ENCODE measurements around the gene PCDHGA9.
"Not testable (repeated sequence)": the region's sequence is repeated elsewhere in the genome, so short reads cannot be mapped to it uniquely, and the experiment has no call there.

Gene PCDHGA9

DNA sequence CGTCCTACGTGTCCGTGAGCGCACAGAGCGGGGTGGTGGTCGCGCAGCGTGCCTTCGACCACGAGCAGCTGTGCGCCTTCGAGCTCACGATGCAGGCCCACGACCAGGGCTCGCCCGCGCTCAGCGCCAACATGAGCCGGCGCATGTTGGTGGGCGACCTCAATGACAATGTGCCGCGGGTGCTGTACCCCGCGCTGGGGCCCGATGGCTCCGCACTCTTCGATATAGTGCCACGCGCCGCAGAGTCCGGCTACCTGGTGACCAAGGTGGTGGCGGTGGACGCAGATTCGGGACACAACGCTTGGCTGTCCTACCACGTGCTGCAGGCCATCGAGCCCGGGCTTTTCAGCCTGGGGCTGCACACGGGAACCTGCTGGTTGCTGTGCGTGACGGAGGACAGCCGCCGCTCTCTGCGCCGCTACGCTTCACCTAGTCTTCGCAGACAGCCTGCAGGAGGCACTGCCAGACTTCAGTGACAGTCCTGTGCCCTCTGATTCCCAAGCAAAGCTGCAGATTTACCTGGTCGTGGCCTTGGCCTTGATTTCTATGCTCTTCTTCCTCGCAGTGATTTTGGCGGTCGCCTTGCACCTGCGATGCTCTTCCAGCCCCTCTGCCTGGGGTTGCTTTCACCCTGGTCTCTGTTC lies 25.3 kb downstream of the PCDHGA9 start:
- in situ Hi-C loops (cut with HindIII; ENCODE audit: low sequenced_read_pairs) = loop anchor here (5.0 kb wide), 1 partner anchor 86 kb away; the partner anchor contains the start of gene PCDHGA3
- DNase-seq (ENCODE audit: low read depth) = no peak
- H3K4me3 ChIP-seq (ENCODE audit: low read depth, low read length) = no peak overlapping the region
- TF ChIP-seq, protein P1, sequence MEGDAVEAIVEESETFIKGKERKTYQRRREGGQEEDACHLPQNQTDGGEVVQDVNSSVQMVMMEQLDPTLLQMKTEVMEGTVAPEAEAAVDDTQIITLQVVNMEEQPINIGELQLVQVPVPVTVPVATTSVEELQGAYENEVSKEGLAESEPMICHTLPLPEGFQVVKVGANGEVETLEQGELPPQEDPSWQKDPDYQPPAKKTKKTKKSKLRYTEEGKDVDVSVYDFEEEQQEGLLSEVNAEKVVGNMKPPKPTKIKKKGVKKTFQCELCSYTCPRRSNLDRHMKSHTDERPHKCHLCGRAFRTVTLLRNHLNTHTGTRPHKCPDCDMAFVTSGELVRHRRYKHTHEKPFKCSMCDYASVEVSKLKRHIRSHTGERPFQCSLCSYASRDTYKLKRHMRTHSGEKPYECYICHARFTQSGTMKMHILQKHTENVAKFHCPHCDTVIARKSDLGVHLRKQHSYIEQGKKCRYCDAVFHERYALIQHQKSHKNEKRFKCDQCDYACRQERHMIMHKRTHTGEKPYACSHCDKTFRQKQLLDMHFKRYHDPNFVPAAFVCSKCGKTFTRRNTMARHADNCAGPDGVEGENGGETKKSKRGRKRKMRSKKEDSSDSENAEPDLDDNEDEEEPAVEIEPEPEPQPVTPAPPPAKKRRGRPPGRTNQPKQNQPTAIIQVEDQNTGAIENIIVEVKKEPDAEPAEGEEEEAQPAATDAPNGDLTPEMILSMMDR (IDR thresholded peaks at IDR 0.05; ENCODE audit: low read depth, low read length, missing control alignments) = no peak

GRCh38 chr5:141430332-141431113 lies 27.9 kb downstream of the PCDHGA9 start, which contains the start of gene PCDHGA12:
Gene PCDHGA12, plus strand, starts transcription at chr5:141430507. Its CDS starts 253 bp downstream, at chr5:141430760.
- TF ChIP-seq, protein P1 (IDR thresholded peaks at IDR 0.05; ENCODE audit: low read depth, low read length, missing control alignments) = peak; percentile 54
- peak; percentile 70 for DNase-seq (ENCODE audit: low read depth)
- in situ Hi-C loops (cut with HindIII; ENCODE audit: low sequenced_read_pairs) = no loop called here
- peak within 1 kb of the TSS; percentile 33 for H3K4me3 ChIP-seq (ENCODE audit: low read depth, low read length)

GRCh38 chr5:141431286-141431685 lies 28.7 kb downstream of the PCDHGA9 start:
- in situ Hi-C loops (cut with HindIII; ENCODE audit: low sequenced_read_pairs) = no loop called here
- no peak for DNase-seq (ENCODE audit: low read depth)
- H3K4me3 ChIP-seq (ENCODE audit: low read depth, low read length) = peak overlapping the region; percentile 33
- TF ChIP-seq, protein P1 (IDR thresholded peaks at IDR 0.05; ENCODE audit: low read depth, low read length, missing control alignments) = no peak

DNA sequence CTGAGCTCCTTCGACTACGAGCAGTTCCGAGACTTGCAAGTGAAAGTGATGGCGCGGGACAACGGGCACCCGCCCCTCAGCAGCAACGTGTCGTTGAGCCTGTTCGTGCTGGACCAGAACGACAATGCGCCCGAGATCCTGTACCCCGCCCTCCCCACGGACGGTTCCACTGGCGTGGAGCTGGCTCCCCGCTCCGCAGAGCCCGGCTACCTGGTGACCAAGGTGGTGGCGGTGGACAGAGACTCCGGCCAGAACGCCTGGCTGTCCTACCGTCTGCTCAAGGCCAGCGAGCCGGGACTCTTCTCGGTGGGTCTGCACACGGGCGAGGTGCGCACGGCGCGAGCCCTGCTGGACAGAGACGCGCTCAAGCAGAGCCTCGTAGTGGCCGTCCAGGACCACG lies 29.7 kb downstream of the PCDHGA9 start:
- H3K4me3 ChIP-seq (ENCODE audit: low read depth, low read length); in situ Hi-C loops (cut with HindIII; ENCODE audit: low sequenced_read_pairs); DNase-seq (ENCODE audit: low read depth): not testable (repeated sequence)

GRCh38 chr5:141432726-141433125 lies 30.1 kb downstream of the PCDHGA9 start:
- in situ Hi-C loops (cut with HindIII; ENCODE audit: low sequenced_read_pairs); DNase-seq (ENCODE audit: low read depth); H3K4me3 ChIP-seq (ENCODE audit: low read depth, low read length): not testable (repeated sequence)

DNA sequence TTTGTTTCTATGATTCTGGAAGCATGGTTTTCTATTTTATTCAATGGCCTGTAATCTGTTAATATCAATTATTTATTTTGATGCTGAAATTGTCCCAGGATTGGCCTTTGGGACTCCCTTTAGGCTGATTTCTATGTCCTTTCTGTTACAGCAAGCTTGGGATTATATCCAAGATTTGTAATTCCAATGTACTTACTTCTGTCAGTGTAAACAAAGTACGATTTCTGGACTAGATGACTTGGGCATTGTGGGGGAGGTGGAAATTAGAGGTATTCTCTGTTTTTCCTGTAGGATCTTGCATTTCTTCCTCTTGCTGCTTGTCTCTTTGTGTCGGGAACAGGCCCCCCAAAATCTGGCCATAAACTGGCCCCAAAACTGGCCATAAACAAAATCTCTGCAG lies 31.4 kb downstream of the PCDHGA9 start:
- DNase-seq (ENCODE audit: low read depth) = no peak
- in situ Hi-C loops (cut with HindIII; ENCODE audit: low sequenced_read_pairs) = no loop called here
- TF ChIP-seq, protein P1 (IDR thresholded peaks at IDR 0.05; ENCODE audit: low read depth, low read length, missing control alignments) = no peak
- H3K4me3 ChIP-seq (ENCODE audit: low read depth, low read length) = no peak overlapping the region

DNA sequence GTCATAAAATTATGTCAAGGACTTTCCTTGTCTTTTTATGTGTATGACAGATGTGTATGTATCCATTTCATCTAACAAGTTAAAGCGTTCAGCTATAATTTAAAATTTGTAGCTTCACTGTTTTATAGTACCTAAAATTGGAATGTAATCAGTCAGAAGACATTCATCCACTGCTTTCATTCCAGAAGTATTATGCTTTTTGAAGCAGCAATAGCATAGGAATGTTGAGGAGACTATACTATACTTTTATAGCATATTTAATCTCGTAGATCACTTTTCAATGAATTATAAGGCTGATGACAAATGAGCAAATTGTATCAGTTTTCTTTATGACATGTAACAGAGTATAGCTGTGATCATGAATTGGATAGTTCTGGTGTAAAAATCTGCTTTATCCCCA lies 34.6 kb downstream of the PCDHGA9 start:
- in situ Hi-C loops (cut with HindIII; ENCODE audit: low sequenced_read_pairs) = no loop called here
- TF ChIP-seq, protein P1 (IDR thresholded peaks at IDR 0.05; ENCODE audit: low read depth, low read length, missing control alignments) = no peak
- no peak for DNase-seq (ENCODE audit: low read depth)
- H3K4me3 ChIP-seq (ENCODE audit: low read depth, low read length) = no peak overlapping the region

All from astrocyte of the cerebellum (primary cell).